NCI-H446 (cell line): Measurements from ENCODE around the gene EPHA1.
A peak's percentile ranks its signal among the peaks of the same experiment; 100 is the strongest.

ENCODE experiments used
- DNase-seq, 2 experiments: peaks; one replicate each; lab custom pipeline; 2025; lab: John Stamatoyannopoulos, UW

The EPHA1 gene

GRCh38 chr7:143388491-143389101 lies 20.1 kb downstream of the EPHA1 start:
- no peak for DNase-seq

DNA sequence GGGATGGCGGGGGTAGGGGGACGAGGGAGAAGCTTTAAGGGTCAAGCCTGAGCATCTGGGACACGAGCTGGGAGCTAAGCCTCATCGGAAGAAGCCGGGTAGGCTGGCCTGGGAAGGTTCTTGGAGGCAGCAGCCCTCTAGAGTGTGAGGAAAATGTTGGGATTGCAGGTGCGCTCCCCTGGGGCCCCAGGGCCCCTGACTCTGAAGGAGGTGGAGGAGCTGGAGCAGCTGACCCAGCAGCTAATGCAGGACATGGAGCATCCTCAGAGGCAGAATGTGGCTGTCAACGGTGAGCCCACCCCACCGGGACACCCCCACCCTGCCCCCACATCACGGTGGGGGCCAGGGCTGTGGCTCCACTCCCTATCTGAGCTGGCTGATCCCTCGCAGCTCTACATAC lies 20.6 kb downstream of the EPHA1 start:
- no peak for DNase-seq

GRCh38 chr7:143387156-143387975 lies 21.3 kb downstream of the EPHA1 start:
- no peak for DNase-seq

- no peak for DNase-seq
Measured at GRCh38 chr7:143385891-143386781, 22.5 kb downstream of the EPHA1 start.

DNA sequence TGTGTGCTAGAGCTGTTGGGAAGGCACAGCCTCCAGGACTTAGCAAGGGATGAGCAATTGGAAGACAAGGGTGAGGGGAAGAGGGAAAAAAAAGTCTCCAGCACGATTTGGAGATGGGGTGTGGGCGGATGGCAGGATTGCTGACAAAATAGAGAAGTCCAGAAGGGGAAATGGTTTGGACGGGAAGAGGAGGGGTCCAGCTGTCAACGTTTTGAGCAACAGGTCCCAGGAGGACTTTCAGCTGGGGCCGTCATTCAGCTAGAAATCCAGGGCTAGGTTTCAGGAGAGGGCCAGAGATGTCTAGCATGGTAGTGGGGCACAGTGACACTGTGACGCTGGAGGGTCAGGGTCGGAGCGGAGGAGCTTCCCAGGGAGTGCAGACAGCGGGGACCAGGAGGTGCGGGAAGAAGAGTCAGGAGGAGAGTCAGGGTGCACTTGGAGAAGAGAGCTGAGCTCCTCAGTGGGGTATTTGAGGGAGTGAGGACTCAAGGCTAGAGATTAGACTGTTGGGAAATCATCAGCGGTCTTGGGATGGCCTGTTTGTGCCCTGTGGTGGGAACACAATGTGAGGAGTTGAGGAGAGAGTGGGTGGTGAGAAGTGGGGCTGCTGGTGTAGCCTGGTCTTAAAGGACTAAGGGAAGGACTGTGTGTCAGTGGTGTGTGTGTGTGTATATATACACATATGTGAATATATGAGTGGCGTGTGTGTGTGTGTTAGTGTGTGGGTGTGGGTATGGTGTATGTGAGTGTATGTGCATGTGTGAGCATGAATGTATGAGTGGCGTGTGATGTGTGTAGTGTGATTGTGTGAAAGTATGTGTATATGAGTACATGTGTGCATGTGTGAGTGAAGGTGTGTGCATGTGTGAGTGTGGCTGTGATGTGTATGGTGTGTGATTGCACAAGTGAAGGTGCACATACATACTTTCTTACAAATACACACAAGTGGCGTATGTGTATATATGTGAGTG lies 23.7 kb downstream of the EPHA1 start:
- DNase-seq, result no peak

- DNase-seq, result no peak
Measured at GRCh38 chr7:143384148-143384547, 24.5 kb downstream of the EPHA1 start.

- DNase-seq, result no peak
Measured at GRCh38 chr7:143383642-143383957, 25.1 kb downstream of the EPHA1 start.

- no peak for DNase-seq
Measured at GRCh38 chr7:143382791-143383641, 25.6 kb downstream of the EPHA1 start.

DNA sequence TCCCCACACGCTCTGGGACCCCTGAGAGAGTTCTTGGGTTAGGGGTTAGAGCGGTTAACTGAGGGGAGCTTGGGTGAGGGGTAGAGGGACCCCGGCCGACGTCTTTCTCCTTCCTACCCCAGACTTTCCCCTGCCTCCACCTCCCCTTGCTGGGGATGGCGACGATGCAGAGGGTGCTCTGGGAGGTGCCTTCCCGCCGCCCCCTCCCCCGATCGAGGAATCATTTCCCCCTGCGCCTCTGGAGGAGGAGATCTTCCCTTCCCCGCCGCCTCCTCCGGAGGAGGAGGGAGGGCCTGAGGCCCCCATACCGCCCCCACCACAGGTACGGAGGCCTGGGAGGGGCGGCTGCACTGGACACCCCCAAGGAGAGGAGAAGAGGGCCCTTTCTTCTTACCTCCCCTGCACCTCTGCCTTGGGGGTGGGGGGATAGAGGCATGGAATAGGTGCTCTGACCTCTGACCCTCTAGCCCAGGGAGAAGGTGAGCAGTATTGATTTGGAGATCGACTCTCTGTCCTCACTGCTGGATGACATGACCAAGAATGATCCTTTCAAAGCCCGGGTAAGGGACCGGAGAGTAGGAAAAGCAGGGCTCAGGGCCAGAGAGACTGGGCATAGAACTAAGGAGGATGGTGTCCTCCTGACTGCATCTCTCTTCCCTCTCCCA lies 26.4 kb downstream of the EPHA1 start:
- no peak for DNase-seq

DNA sequence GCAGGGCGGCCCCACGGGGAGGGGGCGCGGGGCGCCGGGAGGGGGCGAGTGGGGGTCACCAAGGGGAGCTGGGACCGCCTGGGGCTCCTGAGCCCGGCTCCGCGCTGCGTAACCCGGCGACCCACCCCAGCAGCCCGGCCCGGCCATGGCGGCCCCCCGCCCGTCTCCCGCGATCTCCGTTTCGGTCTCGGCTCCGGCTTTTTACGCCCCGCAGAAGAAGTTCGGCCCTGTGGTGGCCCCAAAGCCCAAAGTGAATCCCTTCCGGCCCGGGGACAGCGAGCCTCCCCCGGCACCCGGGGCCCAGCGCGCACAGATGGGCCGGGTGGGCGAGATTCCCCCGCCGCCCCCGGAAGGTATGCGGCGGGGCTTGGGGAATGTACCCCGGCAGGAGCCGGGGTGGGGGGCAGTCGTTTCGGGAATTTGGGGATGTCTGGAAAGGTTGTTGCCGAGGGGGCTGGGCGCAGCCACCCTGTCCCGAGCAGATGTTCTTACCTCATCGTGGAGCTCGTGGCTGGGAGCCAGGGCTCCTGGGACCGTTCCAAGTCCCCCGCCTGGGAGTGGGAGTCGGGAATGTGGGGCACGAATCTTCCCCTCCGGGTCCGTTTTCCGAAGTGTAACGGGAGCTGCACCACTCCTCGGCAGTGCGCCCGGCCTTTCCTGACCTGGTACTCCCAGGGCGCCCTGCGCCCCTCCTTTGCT lies 27.1 kb downstream of the EPHA1 start:
- DNase-seq, result peak in 1 of 2 experiments; percentile 70

DNA sequence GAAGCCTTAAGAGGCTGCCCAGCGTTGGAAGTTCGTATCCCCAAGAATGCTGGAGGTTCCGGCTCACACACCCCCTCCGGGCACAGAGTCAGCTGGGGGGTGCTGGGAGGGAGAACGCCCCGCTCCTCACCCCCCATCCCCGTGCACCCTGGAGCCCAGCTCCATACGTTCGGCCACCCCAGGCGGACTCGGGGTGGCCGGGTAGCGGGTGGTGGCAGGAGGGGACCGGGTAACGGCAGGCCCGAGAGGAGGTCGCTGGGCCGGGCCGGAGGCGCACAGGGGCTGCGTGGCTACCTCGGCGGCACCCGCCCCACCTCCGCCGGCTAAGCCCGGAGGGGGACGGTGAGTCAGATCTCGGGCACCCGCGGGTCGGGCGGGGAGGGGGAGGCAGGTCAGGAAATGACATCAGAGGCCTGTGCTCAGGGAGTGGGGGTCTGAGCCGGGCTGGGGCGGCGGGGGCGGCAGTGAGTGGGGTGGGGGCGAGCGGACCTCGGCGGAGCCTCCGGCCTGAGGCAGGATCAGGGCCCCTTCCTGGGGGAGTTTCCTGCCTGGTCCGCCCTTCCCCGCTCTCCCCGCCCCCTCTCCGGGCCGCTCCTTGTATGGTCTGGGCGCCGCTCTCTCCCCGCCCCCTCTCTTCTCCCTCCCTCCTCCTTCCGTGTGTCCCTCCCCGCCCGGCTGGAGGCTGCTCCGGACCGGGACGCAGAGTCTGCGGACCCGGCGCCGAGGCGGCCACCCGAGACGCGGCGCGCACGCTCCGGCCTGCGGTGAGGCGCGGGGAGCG lies 27.8 kb downstream of the EPHA1 start, which contains the start of gene ZYX:
Gene ZYX (plus strand): TSS at position 700 of the 781 bp plus-strand sequence. CDS start 227 bp downstream, outside the sequence.
- DNase-seq, result peak; percentile 47 to 81

DNA sequence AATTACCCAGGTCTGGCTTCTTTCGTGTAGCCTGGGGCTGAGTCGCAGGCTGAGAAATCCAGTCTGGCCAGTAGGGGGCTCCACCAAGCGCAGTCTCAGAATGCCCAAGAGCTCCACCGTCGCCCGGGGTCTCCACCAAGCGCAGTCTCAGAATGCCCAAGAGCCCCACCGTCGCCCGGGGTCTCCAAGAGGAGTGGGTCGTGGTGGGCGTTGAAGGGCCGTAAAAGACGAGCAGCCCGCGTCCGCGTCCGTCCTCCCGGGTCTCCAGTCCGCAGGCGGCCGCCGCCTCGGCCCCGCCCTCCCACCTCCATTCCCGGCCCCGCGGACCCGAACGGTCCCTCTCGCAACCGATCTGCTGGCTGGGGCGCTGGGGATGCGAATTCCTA lies 28.4 kb downstream of the EPHA1 start:
- DNase-seq, result peak; percentile 53 to 82

DNA sequence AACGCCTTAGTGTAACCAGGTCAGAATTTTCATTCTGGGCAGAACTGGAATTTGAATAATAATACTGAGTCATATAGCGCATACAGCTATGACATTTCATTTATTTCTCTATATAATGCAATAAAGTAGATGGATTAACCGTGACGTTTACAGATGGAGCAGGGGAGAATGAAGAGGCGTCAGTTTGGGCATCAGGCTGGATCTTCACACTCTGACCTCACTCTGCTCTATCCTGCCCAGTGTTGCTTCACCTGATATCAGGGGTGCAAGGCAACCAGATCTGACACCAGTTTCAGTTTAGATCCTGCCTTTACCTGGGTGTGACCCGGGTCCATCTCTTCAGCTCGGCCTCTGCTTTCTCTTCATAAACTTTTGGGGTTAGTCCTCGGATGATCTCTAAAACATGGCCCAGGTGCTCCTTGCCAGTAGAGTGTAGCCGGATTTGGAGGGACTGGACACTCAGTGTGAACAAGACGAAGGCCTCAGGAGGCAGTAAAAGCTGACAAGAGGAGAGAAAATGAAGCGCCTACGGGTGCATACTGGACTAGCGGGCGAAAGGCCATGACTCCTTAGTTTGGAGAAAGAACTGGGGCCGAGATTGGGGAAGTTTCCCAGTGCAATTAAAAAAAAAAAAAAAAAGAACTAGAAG lies 28.9 kb downstream of the EPHA1 start:
- DNase-seq, result no peak

DNA sequence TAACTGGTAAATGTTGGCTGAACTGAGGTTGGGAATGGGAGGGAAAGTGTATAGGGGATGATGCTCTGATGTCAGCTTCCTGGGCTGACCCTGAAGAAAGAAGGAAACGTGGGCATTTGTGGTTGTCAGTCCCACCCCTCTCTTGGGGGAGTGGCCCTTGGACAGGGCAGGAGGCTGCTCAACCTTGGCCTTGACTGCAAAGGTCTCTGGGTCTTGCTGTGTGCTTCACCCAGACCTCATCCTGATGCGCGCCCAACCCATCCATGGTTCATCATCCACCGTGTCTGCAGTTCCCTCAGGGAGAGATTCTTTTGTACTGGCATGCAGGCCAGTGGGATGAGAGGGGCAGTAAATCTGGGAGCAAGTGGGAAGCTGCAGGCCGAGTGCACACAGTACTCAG lies 32.3 kb downstream of the EPHA1 start:
- no peak for DNase-seq

- DNase-seq, result peak in 1 of 2 experiments; percentile 29
Measured at GRCh38 chr7:143375298-143376034, 33.2 kb downstream of the EPHA1 start.

GRCh38 chr7:143374561-143374960 lies 34.1 kb downstream of the EPHA1 start:
- DNase-seq, result no peak

DNA sequence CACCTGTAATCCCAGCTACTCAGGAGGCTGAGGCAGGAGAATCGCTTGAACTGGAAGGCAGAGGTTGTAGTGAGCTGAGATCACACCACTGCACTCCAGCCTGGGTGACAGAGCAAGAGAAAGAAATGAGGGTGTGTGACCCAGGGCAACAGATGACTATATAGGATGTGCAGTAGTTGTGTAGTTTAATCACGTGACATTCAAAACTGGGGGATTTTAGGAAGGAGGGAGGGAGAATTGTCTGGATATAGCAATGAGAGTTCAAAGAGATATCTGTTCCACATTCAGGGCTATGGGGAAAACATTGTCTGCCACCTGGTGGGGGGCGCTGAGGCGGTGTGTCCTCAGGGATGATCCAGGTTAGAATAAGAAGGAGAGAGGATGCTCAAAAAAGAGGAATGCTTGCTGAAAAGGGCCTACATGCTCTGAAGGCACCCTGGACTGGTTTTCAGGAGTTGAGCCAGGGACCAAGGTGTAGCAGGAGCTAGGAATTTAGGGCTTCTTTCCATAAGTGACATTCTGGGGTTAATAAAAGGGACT lies 35.3 kb downstream of the EPHA1 start:
- DNase-seq, result no peak
